GM19372 (cell line): Measurements from ENCODE around the gene SERPINA10.
"Not testable (repeated sequence)": the region's sequence is repeated elsewhere in the genome, so short reads cannot be mapped to it uniquely, and the experiment has no call there.

ENCODE experiments used
- ATAC-seq: cut with Tn5 transposase; IDR thresholded peaks from one replicate; pipeline ENCODE4 v1.9.1; 2021; ENCODE audit warnings: mild to moderate bottlenecking, low read depth, moderate library complexity; ENCODE audit not compliant: unreplicated experiment

SERPINA10 gene

GRCh38 chr14:94314890-94315289 is 21.8 kb upstream of the SERPINA10 start:
- no peak for ATAC-seq

GRCh38 chr14:94313991-94314655 is 21.1 kb upstream of the SERPINA10 start:
- ATAC-seq, result no peak

- no peak for ATAC-seq
Observed at GRCh38 chr14:94312481-94313246, 19.6 kb upstream of the SERPINA10 start.

- ATAC-seq, result no peak
Observed at GRCh38 chr14:94310248-94310647, 17.2 kb upstream of the SERPINA10 start.

- no peak for ATAC-seq
Observed at GRCh38 chr14:94309721-94310120, 16.7 kb upstream of the SERPINA10 start.

- ATAC-seq, result no peak
Observed at GRCh38 chr14:94307410-94307992, 14.4 kb upstream of the SERPINA10 start.

GRCh38 chr14:94306047-94306978 is 13.2 kb upstream of the SERPINA10 start:
- ATAC-seq, result no peak

GRCh38 chr14:94305620-94306019 is 12.6 kb upstream of the SERPINA10 start:
- no peak for ATAC-seq

DNA sequence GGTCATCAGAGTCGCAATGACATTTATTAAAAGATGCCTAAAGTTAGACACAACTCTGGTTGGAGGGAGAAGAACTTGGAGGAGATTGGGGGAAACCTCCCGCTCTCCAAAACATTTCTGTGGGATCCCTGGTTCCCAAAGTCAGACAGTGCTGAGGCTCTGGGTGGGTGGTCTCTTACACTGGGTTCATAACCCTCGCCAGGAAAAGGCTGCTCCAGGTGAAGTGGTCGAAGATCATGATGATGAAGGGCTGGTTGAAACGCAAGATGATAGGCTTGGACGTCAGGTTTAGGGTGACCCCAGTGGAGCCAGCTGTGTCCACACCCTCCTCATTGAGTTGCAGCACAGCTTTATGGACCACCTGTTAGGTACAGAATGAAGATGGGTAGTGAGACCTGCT is 11.2 kb upstream of the SERPINA10 start:
- no peak for ATAC-seq

- ATAC-seq, result no peak
Observed at GRCh38 chr14:94303111-94303510, 10.0 kb upstream of the SERPINA10 start.

DNA sequence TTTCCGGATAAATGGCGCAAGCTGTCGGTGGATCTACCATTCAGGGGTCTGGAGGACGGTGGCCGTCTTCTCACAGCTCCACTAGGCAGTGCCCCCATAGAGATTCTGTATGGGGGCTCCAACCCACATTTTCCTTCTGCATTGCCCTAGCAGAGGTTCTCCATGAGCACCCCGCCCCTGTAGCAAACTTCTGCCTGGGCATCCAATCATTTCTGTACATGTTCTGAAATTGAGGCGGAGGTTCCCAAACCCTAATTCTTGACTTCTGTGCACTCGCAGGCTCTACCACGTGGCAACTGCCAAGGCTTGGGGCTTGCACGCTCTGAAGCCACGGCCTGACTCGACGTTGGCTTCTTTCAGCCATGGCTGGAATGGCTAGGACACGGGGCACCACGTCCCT is 5.1 kb upstream of the SERPINA10 start:
- no peak for ATAC-seq

DNA sequence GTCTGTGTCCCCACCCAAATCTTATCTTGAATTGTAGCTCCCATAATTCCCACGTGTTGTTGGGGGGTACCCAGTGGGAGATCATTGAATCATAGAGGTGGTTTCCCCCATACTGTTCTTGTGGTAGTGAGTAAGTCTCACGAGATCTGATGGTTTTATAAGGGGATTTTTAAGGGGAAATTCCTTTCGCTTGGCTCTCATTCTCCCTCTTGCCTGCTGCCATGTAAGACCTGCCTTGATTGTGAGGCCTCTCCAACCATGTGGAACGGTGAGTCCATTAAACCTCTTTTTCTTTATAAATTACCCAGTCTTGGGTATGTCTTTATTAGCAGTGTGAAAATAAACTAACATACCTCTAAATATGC is 3.1 kb upstream of the SERPINA10 start:
- ATAC-seq, result not testable (repeated sequence)

DNA sequence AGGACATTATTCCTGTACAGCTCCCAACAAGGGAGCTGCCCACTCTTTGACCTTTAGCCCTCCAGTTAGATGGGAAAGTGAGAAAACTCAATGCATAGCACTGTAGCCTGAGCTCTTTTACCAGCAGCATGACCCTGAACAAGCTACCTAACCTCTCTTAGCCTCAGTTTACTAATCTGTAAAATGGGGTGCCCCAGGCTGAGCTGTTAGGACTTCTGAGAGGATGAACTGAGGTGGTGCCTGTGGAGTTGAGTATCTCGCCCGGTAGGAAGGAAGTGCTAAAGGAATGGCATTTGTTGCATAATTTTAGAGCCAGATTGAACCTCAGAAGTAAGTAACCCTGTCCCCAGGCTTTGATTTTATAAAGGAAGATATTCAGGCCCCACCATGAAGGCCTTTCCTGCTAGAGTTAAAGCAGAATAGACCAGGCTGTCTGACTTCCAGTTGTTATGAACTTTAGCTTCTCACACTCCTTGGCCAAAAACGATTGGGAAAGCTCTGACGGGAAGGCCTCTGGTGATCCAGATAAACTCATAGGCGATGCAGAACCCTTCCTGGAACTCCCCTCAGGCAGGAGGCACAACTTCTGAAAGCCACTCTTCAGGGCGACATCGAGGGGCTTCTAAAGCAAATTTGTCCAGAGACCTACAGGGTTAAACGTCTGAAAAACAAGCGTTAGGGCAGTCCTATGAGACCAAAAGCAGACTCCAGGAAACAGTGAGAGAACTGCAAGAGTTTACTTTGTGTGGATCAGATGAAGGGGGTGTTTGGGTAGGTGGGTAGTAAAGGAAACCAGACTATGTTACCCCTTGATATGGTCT is 2.5 kb upstream of the SERPINA10 start:
- no peak for ATAC-seq

- ATAC-seq, result no peak
Observed at GRCh38 chr14:94293578-94293924, 483 bp upstream of the SERPINA10 start.

DNA sequence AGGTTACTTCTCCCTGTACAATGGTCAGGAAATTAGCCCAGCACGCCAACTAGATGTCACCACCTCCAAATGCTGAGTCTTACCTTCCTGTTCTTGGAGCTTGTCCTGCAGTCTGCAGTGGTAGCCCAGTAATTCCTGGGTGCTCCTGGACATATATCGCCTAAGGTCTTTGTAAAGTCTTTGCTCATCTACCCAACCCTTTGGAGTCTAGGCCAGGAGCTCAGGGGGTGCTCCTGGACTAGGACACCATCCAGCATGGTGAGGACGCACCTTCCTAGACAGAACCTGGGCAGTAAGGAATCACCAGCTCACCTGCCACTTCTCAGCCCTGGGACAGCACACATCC is 569 bp downstream of the SERPINA10 start:
- no peak for ATAC-seq

GRCh38 chr14:94291906-94292525 is 1.1 kb downstream of the SERPINA10 start:
- no peak for ATAC-seq

GRCh38 chr14:94291159-94291905 is 1.7 kb downstream of the SERPINA10 start:
- no peak for ATAC-seq

DNA sequence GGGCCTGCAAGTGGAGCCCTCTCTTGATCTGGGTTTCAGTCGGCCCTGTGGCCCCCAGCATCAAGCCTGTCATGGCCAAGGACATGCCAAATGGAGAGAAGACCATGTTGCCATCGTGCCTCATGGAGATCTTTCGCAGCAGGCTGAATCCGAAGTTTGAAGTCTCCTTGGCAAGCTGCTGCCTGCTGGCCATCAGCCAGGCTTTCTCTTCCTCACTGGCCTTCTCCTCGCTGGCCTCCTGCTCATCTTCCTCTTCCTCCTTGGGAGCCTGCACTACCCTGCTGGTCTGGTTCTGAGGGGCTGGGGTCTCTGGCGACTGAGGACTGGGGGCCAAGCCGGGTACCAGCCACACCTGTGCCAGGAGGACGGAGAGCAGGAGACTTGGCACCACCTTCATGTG is 2.9 kb downstream of the SERPINA10 start:
- no peak for ATAC-seq
